HG02840 (cell line): ENCODE data around the gene CD207.
"Not testable (repeated sequence)": the region's sequence is repeated elsewhere in the genome, so short reads cannot be mapped to it uniquely, and the experiment has no call there.

Source experiments
- ATAC-seq: cut with Tn5 transposase; IDR thresholded peaks from one replicate; pipeline ENCODE4 v1.9.1; 2021; ENCODE audit warnings: mild to moderate bottlenecking, moderate library complexity, moderate number of reproducible peaks; ENCODE audit not compliant: unreplicated experiment, low FRiP score

CD207 gene

GRCh38 chr2:70835643-70836042 lies at the start of gene CD207:
CD207 (minus strand) TSS chr2:70835816; CDS start chr2:70835776, 40 bp downstream.
- no peak for ATAC-seq

GRCh38 chr2:70878543-70878942 lies 42.9 kb upstream of the CD207 start:
- ATAC-seq: not testable (repeated sequence)

GRCh38 chr2:70876138-70876537 lies 40.5 kb upstream of the CD207 start:
- ATAC-seq: not testable (repeated sequence)

- ATAC-seq: no peak
These were observed 37.9 kb upstream of the CD207 start for GRCh38 chr2:70873541-70873940.

- ATAC-seq: no peak
These were observed 36.0 kb upstream of the CD207 start for GRCh38 chr2:70871398-70872211.

GRCh38 chr2:70870790-70871189 lies 35.2 kb upstream of the CD207 start:
- no peak for ATAC-seq

- no peak for ATAC-seq
These were observed 33.4 kb upstream of the CD207 start for GRCh38 chr2:70868970-70869369.

GRCh38 chr2:70861777-70862625 lies 26.4 kb upstream of the CD207 start:
- ATAC-seq: no peak

- no peak for ATAC-seq
These were observed 20.1 kb upstream of the CD207 start for GRCh38 chr2:70855667-70856066.

GRCh38 chr2:70854411-70854810 lies 18.8 kb upstream of the CD207 start:
- no peak for ATAC-seq

- no peak for ATAC-seq
These were observed 17.2 kb upstream of the CD207 start for GRCh38 chr2:70852824-70853223.

- no peak for ATAC-seq
These were observed 16.1 kb upstream of the CD207 start for GRCh38 chr2:70851704-70852103.

GRCh38 chr2:70850925-70851324 lies 15.3 kb upstream of the CD207 start:
- ATAC-seq: no peak

- no peak for ATAC-seq
These were observed 6.8 kb upstream of the CD207 start for GRCh38 chr2:70842401-70842800.

- ATAC-seq: no peak
These were observed 2.6 kb upstream of the CD207 start for GRCh38 chr2:70837980-70838925.

- ATAC-seq: no peak
These were observed 735 bp downstream of the CD207 start for GRCh38 chr2:70834881-70835280.

- no peak for ATAC-seq
These were observed 1.5 kb downstream of the CD207 start for GRCh38 chr2:70834106-70834505.

- no peak for ATAC-seq
These were observed 2.4 kb downstream of the CD207 start for GRCh38 chr2:70833246-70833645.

GRCh38 chr2:70832386-70832785 lies 3.2 kb downstream of the CD207 start:
- ATAC-seq: no peak

- ATAC-seq: no peak
These were observed 3.8 kb downstream of the CD207 start for GRCh38 chr2:70831861-70832260.
